ENCODE measurements around the gene MAVS.

The MAVS gene

DNA sequence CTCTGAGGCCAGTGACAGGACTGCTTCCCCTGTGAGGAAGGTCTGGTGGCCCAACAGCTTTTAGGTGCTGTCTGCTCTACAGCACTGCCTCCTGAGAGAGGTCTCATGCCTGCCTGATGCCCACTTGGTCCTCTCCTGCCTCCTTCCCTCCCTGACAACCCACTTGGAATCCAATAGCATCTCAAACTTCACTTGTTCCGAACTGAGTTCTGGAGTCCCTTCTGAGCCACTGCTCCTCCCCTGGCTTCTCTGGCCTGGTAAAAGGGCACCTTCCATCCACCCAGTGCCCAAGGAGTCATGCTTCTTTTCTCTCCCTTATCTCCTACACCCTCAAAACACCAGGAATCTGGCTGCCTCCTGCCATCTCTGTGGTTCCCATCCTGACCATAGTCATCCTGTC, 1.9 kb downstream of the MAVS start:
- no peak overlapping the region for H3K4me3 ChIP-seq (replicated peaks; ENCODE audit: low read depth, low read length)

DNA sequence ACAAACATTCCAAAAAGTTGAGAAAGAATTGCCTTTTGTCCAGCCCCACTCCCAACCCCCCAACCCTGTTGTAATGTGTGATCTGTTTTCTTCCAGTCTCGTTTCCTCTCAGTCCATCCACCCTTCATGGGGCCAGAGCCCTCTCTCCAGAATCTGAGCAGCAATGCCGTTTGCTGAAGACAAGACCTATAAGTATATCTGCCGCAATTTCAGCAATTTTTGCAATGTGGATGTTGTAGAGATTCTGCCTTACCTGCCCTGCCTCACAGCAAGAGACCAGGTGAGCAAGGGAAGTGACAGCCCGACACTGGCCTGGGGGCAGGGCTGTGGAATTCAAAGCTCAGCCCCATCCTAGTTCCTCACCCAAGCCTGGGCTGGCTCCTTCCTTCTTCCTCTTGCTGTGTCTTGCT, 7.8 kb downstream of the MAVS start:
- no peak overlapping the region for H3K4me3 ChIP-seq (replicated peaks; ENCODE audit: low read depth, low read length)
- DNase-seq (ENCODE audit: low read depth): no peak
- TF ChIP-seq, protein P1, sequence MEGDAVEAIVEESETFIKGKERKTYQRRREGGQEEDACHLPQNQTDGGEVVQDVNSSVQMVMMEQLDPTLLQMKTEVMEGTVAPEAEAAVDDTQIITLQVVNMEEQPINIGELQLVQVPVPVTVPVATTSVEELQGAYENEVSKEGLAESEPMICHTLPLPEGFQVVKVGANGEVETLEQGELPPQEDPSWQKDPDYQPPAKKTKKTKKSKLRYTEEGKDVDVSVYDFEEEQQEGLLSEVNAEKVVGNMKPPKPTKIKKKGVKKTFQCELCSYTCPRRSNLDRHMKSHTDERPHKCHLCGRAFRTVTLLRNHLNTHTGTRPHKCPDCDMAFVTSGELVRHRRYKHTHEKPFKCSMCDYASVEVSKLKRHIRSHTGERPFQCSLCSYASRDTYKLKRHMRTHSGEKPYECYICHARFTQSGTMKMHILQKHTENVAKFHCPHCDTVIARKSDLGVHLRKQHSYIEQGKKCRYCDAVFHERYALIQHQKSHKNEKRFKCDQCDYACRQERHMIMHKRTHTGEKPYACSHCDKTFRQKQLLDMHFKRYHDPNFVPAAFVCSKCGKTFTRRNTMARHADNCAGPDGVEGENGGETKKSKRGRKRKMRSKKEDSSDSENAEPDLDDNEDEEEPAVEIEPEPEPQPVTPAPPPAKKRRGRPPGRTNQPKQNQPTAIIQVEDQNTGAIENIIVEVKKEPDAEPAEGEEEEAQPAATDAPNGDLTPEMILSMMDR (IDR thresholded peaks at IDR 0.05; ENCODE audit: low read length, missing control alignments): no peak

More for the DNA sequence above, 1.9 kb downstream of the MAVS start:
- DNase-seq (ENCODE audit: low read depth): no peak
- TF ChIP-seq, protein P1 (IDR thresholded peaks at IDR 0.05; ENCODE audit: low read length, missing control alignments): no peak

DNA sequence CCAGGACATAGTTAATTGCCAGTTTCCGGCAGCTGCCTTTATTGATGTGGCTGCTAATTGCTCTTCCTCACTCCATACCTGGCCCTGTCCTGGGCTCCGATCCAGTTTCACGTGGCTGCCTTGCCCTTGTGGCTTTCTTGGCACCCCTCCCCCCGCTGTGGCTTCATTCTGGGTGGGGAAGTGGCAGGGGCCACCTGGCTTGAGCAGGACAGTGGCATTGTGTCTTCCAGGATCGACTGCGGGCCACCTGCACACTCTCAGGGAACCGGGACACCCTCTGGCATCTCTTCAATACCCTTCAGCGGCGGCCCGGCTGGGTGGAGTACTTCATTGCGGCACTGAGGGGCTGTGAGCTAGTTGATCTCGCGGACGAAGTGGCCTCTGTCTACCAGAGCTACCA, 10.8 kb downstream of the MAVS start:
- DNase-seq (ENCODE audit: low read depth): no peak
- H3K4me3 ChIP-seq (replicated peaks; ENCODE audit: low read depth, low read length): no peak overlapping the region

DNA sequence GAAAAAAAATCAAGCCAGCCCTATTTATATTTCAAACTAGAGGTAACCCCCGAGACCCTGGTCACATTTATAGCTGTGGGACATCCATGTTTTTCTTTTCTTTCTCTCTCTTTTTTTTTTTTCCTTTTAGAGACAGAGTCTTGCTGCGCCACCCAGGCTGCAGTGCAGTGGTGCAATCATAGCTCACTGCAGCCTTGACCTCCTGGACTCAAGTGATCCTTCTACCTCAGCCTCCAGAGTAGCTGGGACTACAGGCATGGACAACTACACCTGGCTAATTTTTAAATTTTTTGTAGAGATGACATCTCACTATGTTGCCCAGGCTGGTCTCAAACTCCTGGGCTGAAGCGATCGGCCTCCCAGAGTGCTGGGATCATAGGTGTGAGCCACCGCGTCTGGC, 12.1 kb downstream of the MAVS start:
- TF ChIP-seq, protein P1 (IDR thresholded peaks at IDR 0.05; ENCODE audit: low read length, missing control alignments): no peak
- no peak overlapping the region for H3K4me3 ChIP-seq (replicated peaks; ENCODE audit: low read depth, low read length)
- no peak for DNase-seq (ENCODE audit: low read depth)

More for the DNA sequence above, 10.8 kb downstream of the MAVS start:
- TF ChIP-seq, protein P1 (IDR thresholded peaks at IDR 0.05; ENCODE audit: low read length, missing control alignments): no peak

DNA sequence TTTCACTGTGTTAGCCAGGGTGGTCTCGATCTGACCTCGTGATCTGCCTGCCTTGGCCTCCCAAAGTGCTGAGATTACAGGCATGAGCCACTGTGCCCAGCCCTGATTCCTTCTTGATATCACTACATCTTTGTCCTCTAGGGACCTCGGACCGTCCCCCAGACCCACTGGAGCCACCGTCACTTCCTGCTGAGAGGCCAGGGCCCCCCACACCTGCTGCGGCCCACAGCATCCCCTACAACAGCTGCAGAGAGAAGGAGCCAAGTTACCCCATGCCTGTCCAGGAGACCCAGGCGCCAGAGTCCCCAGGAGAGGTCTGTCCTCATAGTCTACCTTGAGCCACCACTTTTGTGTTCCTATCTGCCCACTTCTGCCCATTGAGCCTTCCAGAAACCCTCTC, 14.6 kb downstream of the MAVS start:
- DNase-seq (ENCODE audit: low read depth): no peak
- TF ChIP-seq, protein P1 (IDR thresholded peaks at IDR 0.05; ENCODE audit: low read length, missing control alignments): no peak
- no peak overlapping the region for H3K4me3 ChIP-seq (replicated peaks; ENCODE audit: low read depth, low read length)

DNA sequence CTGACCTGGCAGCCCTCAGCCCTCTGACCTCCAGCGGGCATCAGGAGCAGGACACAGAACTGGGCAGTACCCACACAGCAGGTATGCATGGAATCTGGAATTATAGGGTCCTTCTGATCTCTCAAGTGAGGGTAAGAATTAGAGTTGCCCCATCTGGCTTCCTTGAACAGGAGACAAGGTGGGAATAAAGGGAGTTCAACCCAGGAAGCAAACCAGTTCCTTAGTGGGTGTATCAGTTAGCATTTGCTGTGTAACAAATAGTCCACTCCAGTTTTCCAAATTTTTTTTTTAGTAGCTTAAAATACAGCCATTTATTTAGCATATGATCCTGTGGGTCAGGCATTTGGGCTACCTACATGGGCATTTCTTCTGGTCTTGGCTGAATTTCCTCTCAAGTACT, 15.7 kb downstream of the MAVS start:
- H3K4me3 ChIP-seq (replicated peaks; ENCODE audit: low read depth, low read length): no peak overlapping the region
- TF ChIP-seq, protein P1 (IDR thresholded peaks at IDR 0.05; ENCODE audit: low read length, missing control alignments): no peak
- no peak for DNase-seq (ENCODE audit: low read depth)

DNA sequence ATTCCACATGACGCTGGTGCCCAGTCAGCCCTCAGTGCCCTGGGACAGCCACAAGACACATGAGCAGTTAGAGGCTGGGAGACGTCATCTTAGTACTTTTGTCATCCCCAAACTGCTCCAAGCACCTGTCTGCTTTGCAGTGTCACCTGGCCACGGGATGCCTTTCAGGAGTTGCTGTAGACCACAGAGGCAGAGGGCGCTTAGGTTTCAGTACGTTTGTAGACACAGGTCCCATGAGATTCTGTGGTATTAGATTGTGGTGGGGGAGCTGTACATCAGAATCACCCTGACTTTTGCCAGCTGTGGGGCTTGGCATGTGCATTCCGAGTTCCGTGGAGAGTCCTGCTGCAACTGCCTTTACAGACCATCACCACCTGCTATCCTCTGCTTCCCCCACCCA, 16.7 kb downstream of the MAVS start:
- no peak for DNase-seq (ENCODE audit: low read depth)
- no peak overlapping the region for H3K4me3 ChIP-seq (replicated peaks; ENCODE audit: low read depth, low read length)
- TF ChIP-seq, protein P1 (IDR thresholded peaks at IDR 0.05; ENCODE audit: low read length, missing control alignments): no peak

Data from fibroblast of pulmonary artery (primary cell).